GM12878 (cell line): ENCODE measurements around the gene DAB2IP. TPM values are rescaled to one million over a fixed set of nuclear protein-coding genes. Genes with fewer than 3 reads are reported as not detected.

ENCODE experiments used
- ATAC-seq: fragments of 200-7000 bp; cut with Tn5 transposase; 3 replicates; pipeline ENCODE4 v1.9.1; 2020; ENCODE audit warnings: mild to moderate bottlenecking, moderate library complexity
- BruUV-seq: library from RNA; stranded (reverse); fragments of 400-500 nt; replicated peaks from 2 replicates; lab custom pipeline; 2021; lab: Mats Ljungman, UMichigan
- CTCF ChIA-PET: fragments of 300-600 bp; sonication (Branson Sonifier 250); formaldehyde crosslinking; extraction: SDS; loops from one replicate; lab custom pipeline; 2021; ENCODE audit warnings: inconsistent platforms; lab: Yijun Ruan, JAX
- POLR2A ChIA-PET: fragments of 350-600 bp; formaldehyde crosslinking; extraction: SDS; loops from one replicate; lab custom pipeline; 2021; ENCODE audit warnings: inconsistent platforms; lab: Charles Lee
- RAD21 ChIA-PET: fragments of 300-600 bp; sonication (Branson Sonifier 250); formaldehyde crosslinking; loops from one replicate; lab custom pipeline; 2023; ENCODE audit warnings: antibody characterized with exemption; ENCODE audit not compliant: unreplicated experiment; lab: Charles Lee
- SMC1A ChIA-PET: fragments of 300-600 bp; sonication (Branson Sonifier 250); formaldehyde crosslinking; loops from one replicate; lab custom pipeline; 2023; ENCODE audit not compliant: unreplicated experiment, uncharacterized antibody; lab: Charles Lee
- DNase-seq: peaks from one replicate; pipeline ENCODE4 v3.0.0-alpha.2; 2011; ENCODE audit warnings: low read depth, low spot score
- FAIRE-seq: peaks from 3 replicates; lab custom pipeline; 2011; peaks lifted over from hg19 to GRCh38; lab: Jason Lieb, UNC
- H2AFZ ChIP-seq: 2 replicates; pipeline ENCODE4 v1.6.0; 2011; ENCODE audit warnings: low read depth, low read length, control low read depth; ENCODE audit not compliant: control insufficient read depth
- H3K27ac ChIP-seq: 2 replicates; pipeline ENCODE4 v1.5.1; 2011; ENCODE audit warnings: control low read depth; ENCODE audit not compliant: control insufficient read depth, insufficient read depth
- H3K27me3 ChIP-seq, 2 experiments: replicated peaks in 1 of 2; 2 replicates each; pipeline versions ENCODE4 v1.6.0 to v1.6.1; 2011; ENCODE audit warnings: low read length in 1 of 2; ENCODE audit not compliant: control insufficient read depth in 2 of 2, insufficient read depth in 2 of 2
- H3K36me3 ChIP-seq, 2 experiments: 2 replicates each; pipeline ENCODE4 v1.5.1; 2011; ENCODE audit warnings: low read length in 1 of 2; ENCODE audit not compliant: control insufficient read depth in 2 of 2, insufficient read depth in 2 of 2
- H3K4me1 ChIP-seq: 2 replicates; pipeline ENCODE4 v1.6.1; 2011; ENCODE audit warnings: mild to moderate bottlenecking, low read length, moderate library complexity, mixed read lengths; ENCODE audit not compliant: control insufficient read depth, insufficient read depth
- H3K4me2 ChIP-seq: 2 replicates; pipeline ENCODE4 v1.6.0; 2011; ENCODE audit warnings: control low read depth; ENCODE audit not compliant: control insufficient read depth, insufficient read depth
- H3K4me3 ChIP-seq: fragments of 200-600 bp; sonication (generic); 2 replicates; pipeline ENCODE4 v1.5.1; 2016
- H3K79me2 ChIP-seq: 2 replicates; pipeline ENCODE4 v1.6.0; 2011; ENCODE audit warnings: low read length; ENCODE audit not compliant: control insufficient read depth, insufficient read depth
- H3K9ac ChIP-seq: 2 replicates; pipeline ENCODE4 v1.8.0; 2011; ENCODE audit warnings: low read length, control low read depth, mixed read lengths; ENCODE audit not compliant: control insufficient read depth, insufficient read depth
- H3K9me3 ChIP-seq: replicated peaks from 3 replicates; pipeline ENCODE4 v1.5.1; 2011; ENCODE audit warnings: mild to moderate bottlenecking, low read length; ENCODE audit not compliant: control insufficient read depth, insufficient read depth
- H4K20me1 ChIP-seq: 2 replicates; pipeline ENCODE4 v1.6.0; 2011; ENCODE audit not compliant: control insufficient read depth, insufficient read depth
- BCL3 ChIP-seq: IDR thresholded peaks from 2 replicates; pipeline ENCODE4 v1.6.1; 2011; ENCODE audit warnings: borderline replicate concordance, low read depth, mild to moderate bottlenecking, moderate library complexity, low read length; ENCODE audit not compliant: insufficient read depth, poor library complexity, severe bottlenecking
- E4F1 ChIP-seq: fragments of 450-650 bp; IDR thresholded peaks from 2 replicates; pipeline ENCODE4 v1.6.1; 2018; ENCODE audit warnings: borderline replicate concordance, mild to moderate bottlenecking; ENCODE audit not compliant: partially characterized antibody
- MTA2 ChIP-seq: fragments of 450-650 bp; IDR thresholded peaks from 2 replicates; pipeline ENCODE4 v1.6.1; 2016; ENCODE audit warnings: low read depth, mild to moderate bottlenecking, moderate library complexity
- RAD51 ChIP-seq: fragments of 450-650 bp; IDR thresholded peaks from 2 replicates; pipeline ENCODE4 v1.6.1; 2016; ENCODE audit warnings: moderate library complexity, mild to moderate bottlenecking, inconsistent platforms
- TCF3 ChIP-seq: IDR thresholded peaks from 2 replicates; pipeline ENCODE4 v1.6.1; 2012; ENCODE audit warnings: low read depth, mild to moderate bottlenecking, low read length, borderline replicate concordance; ENCODE audit not compliant: insufficient read depth
- WGBS: methylation state at CpG from one replicate; pipeline ENCODE4 v1.1.6; 2016; ENCODE audit warnings: low lambda C conversion rate; ENCODE audit not compliant: insufficient replicate concordance, insufficient coverage; ENCODE audit errors: missing lambda C conversion rate; 5-methylcytosine and 5-hydroxymethylcytosine counted together
- in situ Hi-C: fragments of 300-500 bp; cut with MboI; formaldehyde crosslinking; loops from 9 replicates; pipeline ENCODE4 v1.14.3; 2018; ENCODE audit warnings: mixed read lengths
- intact Hi-C: fragments of 100-400 bp; cut with micrococcal nuclease; formaldehyde crosslinking; loops from one replicate; pipeline ENCODE4 v1.14.2; 2022; ENCODE audit not compliant: unreplicated experiment
- polyA plus RNA-seq, 11 experiments: library from polyadenylated mRNA; depleted of rRNA in 4 of 11; unstranded in 6 of 11; stranded (reverse) in 5 of 11; fragments of >200 nt; fragmentation: Nextera tagmentation in 4 of 11; fragmentation: Illumina TruSeq in 1 of 11; extraction: Ambion mirVana in 4 of 11; extraction: Trizol in 1 of 11; gene quantifications; 1 replicate in 1 of 11; 2 replicates in 10 of 11; pipeline versions ENCODE4 v1.2.1 to v1.2.3, GENCODE V29; 2011 to 2016; ENCODE audit warnings: inconsistent platforms in 2 of 11, missing spikeins in 2 of 11, low read depth in 1 of 11
- total RNA-seq, 4 experiments: library from RNA; depleted of rRNA in 3 of 4; stranded (reverse); fragments of >200 nt in 3 of 4; fragmentation: Illumina TruSeq in 1 of 4; extraction: Trizol in 1 of 4; gene quantifications; 2 replicates each; pipeline versions ENCODE4 v1.2.1 to v1.2.3, GENCODE V29; 2013 to 2021
- TF ChIP-seq, protein P1 (sequence below): IDR thresholded peaks from 2 replicates; pipeline ENCODE4 v1.6.1; 2011; ENCODE audit warnings: mild to moderate bottlenecking, low read depth, low read length, moderate library complexity; ENCODE audit not compliant: insufficient replicate concordance

Gene DAB2IP
- total and polyA plus RNA-seq, 10 of the 15 experiments (the other 5 are each of a cell fraction or from before 2014, with no cell fraction given), result 0.03 to 0.38 (median 0.14) TPM; not detected in 6

- H3K79me2 ChIP-seq, result no peaks in the 10 kb centered on the region
- H3K27me3 ChIP-seq, result peaks cover 0 to 1% of the 10 kb centered on the region in 2 experiments; a peak in 2 of 4 replicates
- DNase-seq (no peak), ATAC-seq (no peak), FAIRE-seq (no peak)
- no peak overlapping the region for H3K4me2 ChIP-seq
- H3K4me1 ChIP-seq, result no peaks in the 10 kb centered on the region
- CTCF ChIA-PET, result no interaction called here
- H2AFZ ChIP-seq, result no peak overlapping the region
- H3K36me3 ChIP-seq, result no peaks in the 10 kb centered on the region
- H3K4me3 ChIP-seq, result no peak overlapping the region
- no peak overlapping the region for H3K27ac ChIP-seq
- RAD21 ChIA-PET, result no interaction called here
- BruUV-seq, result no TSS peak
- intact Hi-C loops (no loop called here), in situ Hi-C loops (no loop called here)
- no peaks in the 10 kb centered on the region for H4K20me1 ChIP-seq
- SMC1A ChIA-PET, result no interaction called here
- peak; percentile 84; the same call in 1 of the 2 replicates for TF ChIP-seq TCF3
- TF ChIP-seq RAD51, result no peak
- TF ChIP-seq, protein P1, sequence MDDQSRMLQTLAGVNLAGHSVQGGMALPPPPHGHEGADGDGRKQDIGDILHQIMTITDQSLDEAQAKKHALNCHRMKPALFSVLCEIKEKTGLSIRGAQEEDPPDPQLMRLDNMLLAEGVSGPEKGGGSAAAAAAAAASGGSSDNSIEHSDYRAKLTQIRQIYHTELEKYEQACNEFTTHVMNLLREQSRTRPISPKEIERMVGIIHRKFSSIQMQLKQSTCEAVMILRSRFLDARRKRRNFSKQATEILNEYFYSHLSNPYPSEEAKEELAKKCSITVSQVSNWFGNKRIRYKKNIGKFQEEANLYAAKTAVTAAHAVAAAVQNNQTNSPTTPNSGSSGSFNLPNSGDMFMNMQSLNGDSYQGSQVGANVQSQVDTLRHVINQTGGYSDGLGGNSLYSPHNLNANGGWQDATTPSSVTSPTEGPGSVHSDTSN, result peak; percentile 6
- no peak for TF ChIP-seq E4F1
- TF ChIP-seq BCL3, result peak; percentile 94
- TF ChIP-seq MTA2, result no peak
- POLR2A ChIA-PET, result no interaction called here
- H3K9ac ChIP-seq, result no peak overlapping the region
- no peaks in the 10 kb centered on the region for H3K9me3 ChIP-seq
- WGBS, result 78% methylated on average over 23 of the region's 23 CpGs
Observed at GRCh38 chr9:121816449-121816817, 165.0 kb downstream of the DAB2IP start.
